Measurements from ENCODE around the gene RPS21. TPM values are rescaled to one million over a fixed set of nuclear protein-coding genes. Genes with fewer than 3 reads are reported as not detected.
A peak's percentile ranks its signal among the peaks of the same experiment; 100 is the strongest.

Gene RPS21
- total and polyA plus RNA-seq, 2 of the 13 experiments (the other 11 are each of a cell fraction or from before 2014, with no cell fraction given): 2,647 to 11,063 TPM

DNA sequence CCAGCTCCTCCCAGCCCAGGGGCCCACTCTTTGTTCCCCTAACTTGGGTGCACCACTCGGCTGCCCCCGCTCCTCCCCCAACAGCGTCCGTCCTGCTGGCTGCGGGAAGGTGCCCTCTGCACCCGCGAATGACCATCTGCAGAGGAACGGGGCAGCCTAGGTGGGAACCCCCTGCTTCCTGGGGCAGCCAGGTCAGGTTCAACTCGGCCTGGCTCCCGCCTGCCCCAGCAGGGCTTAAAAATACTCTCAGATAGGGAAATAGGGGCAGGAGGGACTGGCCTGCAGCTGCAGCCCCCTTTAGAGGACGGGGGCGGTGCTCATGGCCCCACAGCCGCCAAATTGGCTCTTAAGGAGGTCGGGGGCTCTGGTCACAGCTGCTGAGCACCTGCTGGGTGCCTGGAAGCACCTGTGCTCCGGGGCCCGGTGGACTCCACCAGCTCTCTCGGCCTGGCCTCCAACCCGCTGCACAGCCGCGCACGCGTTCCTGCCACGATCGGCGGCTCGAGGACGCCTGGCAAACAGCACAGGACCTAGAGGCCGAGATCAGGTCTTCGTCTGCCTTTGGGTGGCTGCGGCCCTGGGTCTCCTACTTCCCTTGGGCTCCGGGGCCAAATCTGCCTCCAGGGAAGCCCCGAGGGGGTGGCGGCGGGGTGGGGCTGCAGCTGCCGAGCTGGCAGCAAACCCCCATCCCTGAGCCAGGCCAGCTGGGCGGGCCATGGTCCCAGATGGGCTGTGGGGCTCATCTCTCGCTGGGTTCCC, 19.1 kb upstream of the RPS21 start (continued):
- TF ChIP-seq, protein P1, sequence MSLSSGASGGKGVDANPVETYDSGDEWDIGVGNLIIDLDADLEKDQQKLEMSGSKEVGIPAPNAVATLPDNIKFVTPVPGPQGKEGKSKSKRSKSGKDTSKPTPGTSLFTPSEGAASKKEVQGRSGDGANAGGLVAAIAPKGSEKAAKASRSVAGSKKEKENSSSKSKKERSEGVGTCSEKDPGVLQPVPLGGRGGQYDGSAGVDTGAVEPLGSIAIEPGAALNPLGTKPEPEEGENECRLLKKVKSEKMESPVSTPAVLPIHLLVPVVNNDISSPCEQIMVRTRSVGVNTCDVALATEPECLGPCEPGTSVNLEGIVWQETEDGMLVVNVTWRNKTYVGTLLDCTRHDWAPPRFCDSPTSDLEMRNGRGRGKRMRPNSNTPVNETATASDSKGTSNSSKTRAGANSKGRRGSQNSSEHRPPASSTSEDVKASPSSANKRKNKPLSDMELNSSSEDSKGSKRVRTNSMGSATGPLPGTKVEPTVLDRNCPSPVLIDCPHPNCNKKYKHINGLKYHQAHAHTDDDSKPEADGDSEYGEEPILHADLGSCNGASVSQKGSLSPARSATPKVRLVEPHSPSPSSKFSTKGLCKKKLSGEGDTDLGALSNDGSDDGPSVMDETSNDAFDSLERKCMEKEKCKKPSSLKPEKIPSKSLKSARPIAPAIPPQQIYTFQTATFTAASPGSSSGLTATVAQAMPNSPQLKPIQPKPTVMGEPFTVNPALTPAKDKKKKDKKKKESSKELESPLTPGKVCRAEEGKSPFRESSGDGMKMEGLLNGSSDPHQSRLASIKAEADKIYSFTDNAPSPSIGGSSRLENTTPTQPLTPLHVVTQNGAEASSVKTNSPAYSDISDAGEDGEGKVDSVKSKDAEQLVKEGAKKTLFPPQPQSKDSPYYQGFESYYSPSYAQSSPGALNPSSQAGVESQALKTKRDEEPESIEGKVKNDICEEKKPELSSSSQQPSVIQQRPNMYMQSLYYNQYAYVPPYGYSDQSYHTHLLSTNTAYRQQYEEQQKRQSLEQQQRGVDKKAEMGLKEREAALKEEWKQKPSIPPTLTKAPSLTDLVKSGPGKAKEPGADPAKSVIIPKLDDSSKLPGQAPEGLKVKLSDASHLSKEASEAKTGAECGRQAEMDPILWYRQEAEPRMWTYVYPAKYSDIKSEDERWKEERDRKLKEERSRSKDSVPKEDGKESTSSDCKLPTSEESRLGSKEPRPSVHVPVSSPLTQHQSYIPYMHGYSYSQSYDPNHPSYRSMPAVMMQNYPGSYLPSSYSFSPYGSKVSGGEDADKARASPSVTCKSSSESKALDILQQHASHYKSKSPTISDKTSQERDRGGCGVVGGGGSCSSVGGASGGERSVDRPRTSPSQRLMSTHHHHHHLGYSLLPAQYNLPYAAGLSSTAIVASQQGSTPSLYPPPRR (CRISPR knock-in tag; IDR thresholded peaks at IDR 0.05; ENCODE audit: borderline replicate concordance): peak; percentile 79
- no peak for TF ChIP-seq SUZ12 (IDR thresholded peaks at IDR 0.05; ENCODE audit: low read depth, low read length)
- TF ChIP-seq EED (CRISPR knock-in tag; IDR thresholded peaks at IDR 0.05): peak; percentile 93; the same call in 1 of the 2 replicates
- peak; percentile 7; the same call in 1 of the 2 replicates for TF ChIP-seq CBX5 (CRISPR knock-in tag; IDR thresholded peaks at IDR 0.05; ENCODE audit: borderline replicate concordance)
- TF ChIP-seq ZNF557 (CRISPR knock-in tag; IDR thresholded peaks at IDR 0.05): no peak
- no peak for TF ChIP-seq ZNF282 (IDR thresholded peaks at IDR 0.05; ENCODE audit: partially characterized antibody)
- TF ChIP-seq GATAD2A (CRISPR knock-in tag; IDR thresholded peaks at IDR 0.05): no peak; the same call in none of the 2 replicates
- TF ChIP-seq SMARCE1 (IDR thresholded peaks at IDR 0.05; ENCODE audit: borderline replicate concordance): no peak
- TF ChIP-seq NPAS2 (CRISPR knock-in tag; IDR thresholded peaks at IDR 0.05; ENCODE audit: borderline replicate concordance): no peak
- TF ChIP-seq, protein P2, sequence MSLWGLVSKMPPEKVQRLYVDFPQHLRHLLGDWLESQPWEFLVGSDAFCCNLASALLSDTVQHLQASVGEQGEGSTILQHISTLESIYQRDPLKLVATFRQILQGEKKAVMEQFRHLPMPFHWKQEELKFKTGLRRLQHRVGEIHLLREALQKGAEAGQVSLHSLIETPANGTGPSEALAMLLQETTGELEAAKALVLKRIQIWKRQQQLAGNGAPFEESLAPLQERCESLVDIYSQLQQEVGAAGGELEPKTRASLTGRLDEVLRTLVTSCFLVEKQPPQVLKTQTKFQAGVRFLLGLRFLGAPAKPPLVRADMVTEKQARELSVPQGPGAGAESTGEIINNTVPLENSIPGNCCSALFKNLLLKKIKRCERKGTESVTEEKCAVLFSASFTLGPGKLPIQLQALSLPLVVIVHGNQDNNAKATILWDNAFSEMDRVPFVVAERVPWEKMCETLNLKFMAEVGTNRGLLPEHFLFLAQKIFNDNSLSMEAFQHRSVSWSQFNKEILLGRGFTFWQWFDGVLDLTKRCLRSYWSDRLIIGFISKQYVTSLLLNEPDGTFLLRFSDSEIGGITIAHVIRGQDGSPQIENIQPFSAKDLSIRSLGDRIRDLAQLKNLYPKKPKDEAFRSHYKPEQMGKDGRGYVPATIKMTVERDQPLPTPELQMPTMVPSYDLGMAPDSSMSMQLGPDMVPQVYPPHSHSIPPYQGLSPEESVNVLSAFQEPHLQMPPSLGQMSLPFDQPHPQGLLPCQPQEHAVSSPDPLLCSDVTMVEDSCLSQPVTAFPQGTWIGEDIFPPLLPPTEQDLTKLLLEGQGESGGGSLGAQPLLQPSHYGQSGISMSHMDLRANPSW (CRISPR knock-in tag; IDR thresholded peaks at IDR 0.05; ENCODE audit: borderline replicate concordance): no peak
- TF ChIP-seq, protein P3, sequence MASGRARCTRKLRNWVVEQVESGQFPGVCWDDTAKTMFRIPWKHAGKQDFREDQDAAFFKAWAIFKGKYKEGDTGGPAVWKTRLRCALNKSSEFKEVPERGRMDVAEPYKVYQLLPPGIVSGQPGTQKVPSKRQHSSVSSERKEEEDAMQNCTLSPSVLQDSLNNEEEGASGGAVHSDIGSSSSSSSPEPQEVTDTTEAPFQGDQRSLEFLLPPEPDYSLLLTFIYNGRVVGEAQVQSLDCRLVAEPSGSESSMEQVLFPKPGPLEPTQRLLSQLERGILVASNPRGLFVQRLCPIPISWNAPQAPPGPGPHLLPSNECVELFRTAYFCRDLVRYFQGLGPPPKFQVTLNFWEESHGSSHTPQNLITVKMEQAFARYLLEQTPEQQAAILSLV (CRISPR knock-in tag; IDR thresholded peaks at IDR 0.05; ENCODE audit: borderline replicate concordance): peak; percentile 85; the same call in 1 of the 2 replicates
- peak; percentile 84 for TF ChIP-seq EEA1 (CRISPR knock-in tag; IDR thresholded peaks at IDR 0.05; ENCODE audit: borderline replicate concordance)
- no peak for TF ChIP-seq TARDBP (CRISPR knock-in tag; IDR thresholded peaks at IDR 0.05)
- peak; percentile 57; the same call in 1 of the 2 replicates for TF ChIP-seq ZNF317 (CRISPR knock-in tag; IDR thresholded peaks at IDR 0.05)
- TF ChIP-seq ZFYVE20 (CRISPR knock-in tag; IDR thresholded peaks at IDR 0.05; ENCODE audit: borderline replicate concordance, low read depth): peak; percentile 92
- TF ChIP-seq, protein P4, sequence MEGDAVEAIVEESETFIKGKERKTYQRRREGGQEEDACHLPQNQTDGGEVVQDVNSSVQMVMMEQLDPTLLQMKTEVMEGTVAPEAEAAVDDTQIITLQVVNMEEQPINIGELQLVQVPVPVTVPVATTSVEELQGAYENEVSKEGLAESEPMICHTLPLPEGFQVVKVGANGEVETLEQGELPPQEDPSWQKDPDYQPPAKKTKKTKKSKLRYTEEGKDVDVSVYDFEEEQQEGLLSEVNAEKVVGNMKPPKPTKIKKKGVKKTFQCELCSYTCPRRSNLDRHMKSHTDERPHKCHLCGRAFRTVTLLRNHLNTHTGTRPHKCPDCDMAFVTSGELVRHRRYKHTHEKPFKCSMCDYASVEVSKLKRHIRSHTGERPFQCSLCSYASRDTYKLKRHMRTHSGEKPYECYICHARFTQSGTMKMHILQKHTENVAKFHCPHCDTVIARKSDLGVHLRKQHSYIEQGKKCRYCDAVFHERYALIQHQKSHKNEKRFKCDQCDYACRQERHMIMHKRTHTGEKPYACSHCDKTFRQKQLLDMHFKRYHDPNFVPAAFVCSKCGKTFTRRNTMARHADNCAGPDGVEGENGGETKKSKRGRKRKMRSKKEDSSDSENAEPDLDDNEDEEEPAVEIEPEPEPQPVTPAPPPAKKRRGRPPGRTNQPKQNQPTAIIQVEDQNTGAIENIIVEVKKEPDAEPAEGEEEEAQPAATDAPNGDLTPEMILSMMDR (CRISPR knock-in tag; IDR thresholded peaks at IDR 0.05): peak; percentile 17; the same call in 1 of the 2 replicates
- no peak for TF ChIP-seq SETDB1 (CRISPR knock-in tag; IDR thresholded peaks at IDR 0.05; ENCODE audit: borderline replicate concordance)

Measured in HepG2 (cell line).